Activated T-cell treated with anti-CD3 and anti-CD28 coated beads, Interleukin-2, amount 50 U/mL, for 72 hours (primary cell): ENCODE data around the gene AR. TPM values are rescaled to one million over a fixed set of nuclear protein-coding genes. Genes with fewer than 3 reads are reported as not detected.

Experiments
- ATAC-seq, 2 donors: fragments of 150-1000 bp; cut with Tn5 transposase; replicated peaks in 1 of 2; 2 replicates each; pipeline ENCODE4 v1.10.0; 2021; ENCODE audit warnings: moderate library complexity in 2 of 2, mild to moderate bottlenecking in 1 of 2
- DNase-seq, 2 donors: peaks; one replicate each; pipeline ENCODE4 v3.0.0; 2021 to 2022; ENCODE audit warnings: mixed read lengths in 1 of 2
- H3K27ac Mint-ChIP-seq: one replicate; pipeline ENCODE4 v1.8.0; 2022; ENCODE audit warnings: mild to moderate bottlenecking, moderate library complexity, mixed read lengths
- H3K27me3 Mint-ChIP-seq: one replicate; pipeline ENCODE4 v1.8.0; 2022; ENCODE audit warnings: low read depth, mixed read lengths
- H3K36me3 Mint-ChIP-seq, 2 donors: one replicate each; pipeline ENCODE4 v1.8.0; 2022; ENCODE audit warnings: mixed read lengths in 2 of 2, mild to moderate bottlenecking in 1 of 2; ENCODE audit not compliant: insufficient read depth in 2 of 2
- H3K4me1 Mint-ChIP-seq: one replicate; pipeline ENCODE4 v1.8.0; 2022; ENCODE audit warnings: low read depth, mixed read lengths
- H3K4me3 Mint-ChIP-seq, 2 donors: one replicate each; pipeline ENCODE4 v1.8.0; 2022; ENCODE audit warnings: mild to moderate bottlenecking in 2 of 2, mixed read lengths in 2 of 2, moderate library complexity in 2 of 2
- H3K9me3 Mint-ChIP-seq, 2 donors: one replicate each; pipeline ENCODE4 v1.8.0; 2022; ENCODE audit warnings: mixed read lengths in 2 of 2
- total RNA-seq, 2 donors: library from RNA; stranded (reverse); gene quantifications; one replicate each; pipeline ENCODE4 v1.2.3, GENCODE V29; 2022

AR gene
- total RNA-seq, 2 donors from 2014 or later: 0.07 to 0.09 TPM

- H3K4me1 Mint-ChIP-seq: no peaks in the 10 kb centered on the region
- H3K4me3 Mint-ChIP-seq: no peak overlapping the region
- DNase-seq: no peak
- peaks cover 47% of the 10 kb centered on the region for H3K27me3 Mint-ChIP-seq
- peak; percentile 53 to 58 for ATAC-seq
- no peaks in the 10 kb centered on the region for H3K9me3 Mint-ChIP-seq
- H3K27ac Mint-ChIP-seq: no peak overlapping the region
- H3K36me3 Mint-ChIP-seq: no peaks in the 10 kb centered on the region
Measured at GRCh38 chrX:67692246-67692645, 148.4 kb downstream of the AR start.

- DNase-seq (peak in 1 of 2 donors; percentile 0), ATAC-seq (peak; percentile 60 to 64)
- no peak overlapping the region for H3K4me3 Mint-ChIP-seq
- peaks cover 50% of the 10 kb centered on the region for H3K27me3 Mint-ChIP-seq
- no peaks in the 10 kb centered on the region for H3K9me3 Mint-ChIP-seq
- no peaks in the 10 kb centered on the region for H3K36me3 Mint-ChIP-seq
- no peak overlapping the region for H3K27ac Mint-ChIP-seq
- no peaks in the 10 kb centered on the region for H3K4me1 Mint-ChIP-seq
Measured at GRCh38 chrX:67693928-67694327, 150.1 kb downstream of the AR start.

GRCh38 chrX:67697452-67697851 lies 153.6 kb downstream of the AR start:
- ATAC-seq (peak; percentile 25 to 32), DNase-seq (no peak)
- Mint-ChIP-seq H3K27ac (no peak overlapping the region), H3K4me1 (no peaks in the 10 kb centered on the region), H3K4me3 (no peak overlapping the region), H3K9me3 (peaks cover 0 to 3% of the 10 kb centered on the region in 2 donors), H3K27me3 (peaks cover 46% of the 10 kb centered on the region), H3K36me3 (no peaks in the 10 kb centered on the region)

- no peak for DNase-seq
- Mint-ChIP-seq H3K27me3 (peaks cover 36% of the 10 kb centered on the region), H3K27ac (no peak overlapping the region)
Measured at GRCh38 chrX:67700602-67701001, 156.8 kb downstream of the AR start.

GRCh38 chrX:67714004-67714403 lies 170.2 kb downstream of the AR start:
- Mint-ChIP-seq H3K4me3 (no peak overlapping the region), H3K36me3 (peaks cover 0 to 2% of the 10 kb centered on the region in 2 donors), H3K27me3 (peaks cover 17% of the 10 kb centered on the region), H3K9me3 (peaks cover 0 to 4% of the 10 kb centered on the region in 2 donors), H3K4me1 (no peaks in the 10 kb centered on the region), H3K27ac (no peak overlapping the region)
- ATAC-seq: no peak
- DNase-seq: no peak

More at GRCh38 chrX:67700602-67701001, 156.8 kb downstream of the AR start:
- Mint-ChIP-seq H3K4me1 (no peaks in the 10 kb centered on the region), H3K9me3 (peaks cover 0 to 3% of the 10 kb centered on the region in 2 donors), H3K36me3 (no peaks in the 10 kb centered on the region), H3K4me3 (no peak overlapping the region)
- ATAC-seq: no peak

GRCh38 chrX:67717571-67717970 lies 173.8 kb downstream of the AR start:
- H3K4me3 Mint-ChIP-seq: no peak overlapping the region
- no peak for ATAC-seq

GRCh38 chrX:67718926-67719325 lies 175.1 kb downstream of the AR start:
- Mint-ChIP-seq H3K27ac (no peak overlapping the region), H3K9me3 (peaks cover 0 to under 1% of the 10 kb centered on the region in 2 donors), H3K4me3 (no peak overlapping the region), H3K36me3 (no peaks in the 10 kb centered on the region), H3K4me1 (no peaks in the 10 kb centered on the region), H3K27me3 (peaks cover 42% of the 10 kb centered on the region)
- ATAC-seq (no peak), DNase-seq (no peak)

More at GRCh38 chrX:67717571-67717970, 173.8 kb downstream of the AR start:
- DNase-seq: no peak
- H3K9me3 Mint-ChIP-seq: no peaks in the 10 kb centered on the region
- no peaks in the 10 kb centered on the region for H3K4me1 Mint-ChIP-seq
- H3K27me3 Mint-ChIP-seq: peaks cover 36% of the 10 kb centered on the region
- H3K27ac Mint-ChIP-seq: no peak overlapping the region
- no peaks in the 10 kb centered on the region for H3K36me3 Mint-ChIP-seq

GRCh38 chrX:67720344-67720743 lies 176.5 kb downstream of the AR start:
- no peak overlapping the region for H3K27ac Mint-ChIP-seq
- H3K4me3 Mint-ChIP-seq: no peak overlapping the region

GRCh38 chrX:67721321-67721720 lies 177.5 kb downstream of the AR start:
- Mint-ChIP-seq H3K27me3 (peaks cover 37% of the 10 kb centered on the region), H3K4me3 (no peak overlapping the region), H3K36me3 (no peaks in the 10 kb centered on the region), H3K4me1 (no peaks in the 10 kb centered on the region), H3K9me3 (peaks cover 0 to 1% of the 10 kb centered on the region in 2 donors), H3K27ac (no peak overlapping the region)
- no peak for ATAC-seq
- DNase-seq: no peak

More at GRCh38 chrX:67720344-67720743, 176.5 kb downstream of the AR start:
- H3K36me3 Mint-ChIP-seq: no peaks in the 10 kb centered on the region
- H3K27me3 Mint-ChIP-seq: peaks cover 37% of the 10 kb centered on the region
- ATAC-seq (no peak), DNase-seq (no peak)
- no peaks in the 10 kb centered on the region for H3K4me1 Mint-ChIP-seq
- H3K9me3 Mint-ChIP-seq: peaks cover 0 to 1% of the 10 kb centered on the region in 2 donors

- no peaks in the 10 kb centered on the region for H3K4me1 Mint-ChIP-seq
- H3K27me3 Mint-ChIP-seq: peaks cover 38% of the 10 kb centered on the region
- H3K9me3 Mint-ChIP-seq: peaks cover 0 to 3% of the 10 kb centered on the region in 2 donors
- H3K4me3 Mint-ChIP-seq: no peak overlapping the region
- H3K36me3 Mint-ChIP-seq: no peaks in the 10 kb centered on the region
- DNase-seq (no peak), ATAC-seq (no peak)
- no peak overlapping the region for H3K27ac Mint-ChIP-seq
Measured at GRCh38 chrX:67723580-67724351, 179.9 kb downstream of the AR start.

- Mint-ChIP-seq H3K36me3 (no peaks in the 10 kb centered on the region), H3K27ac (no peak overlapping the region), H3K4me3 (no peak overlapping the region), H3K4me1 (no peaks in the 10 kb centered on the region), H3K9me3 (peaks cover 0 to 3% of the 10 kb centered on the region in 2 donors), H3K27me3 (peaks cover 33% of the 10 kb centered on the region)
- DNase-seq: no peak
- no peak for ATAC-seq
Measured at GRCh38 chrX:67724359-67725110, 180.7 kb downstream of the AR start.

GRCh38 chrX:67725471-67725870 lies 181.7 kb downstream of the AR start:
- DNase-seq (no peak), ATAC-seq (no peak)
- H3K4me3 Mint-ChIP-seq: no peak overlapping the region
- H3K9me3 Mint-ChIP-seq: peaks cover 0 to 3% of the 10 kb centered on the region in 2 donors
- H3K4me1 Mint-ChIP-seq: no peaks in the 10 kb centered on the region
- H3K27me3 Mint-ChIP-seq: peaks cover 25% of the 10 kb centered on the region
- H3K27ac Mint-ChIP-seq: no peak overlapping the region
- no peaks in the 10 kb centered on the region for H3K36me3 Mint-ChIP-seq

- H3K4me1 Mint-ChIP-seq: no peaks in the 10 kb centered on the region
- H3K27me3 Mint-ChIP-seq: peaks cover 22% of the 10 kb centered on the region
- no peak overlapping the region for H3K27ac Mint-ChIP-seq
- no peak for DNase-seq
- H3K9me3 Mint-ChIP-seq: peaks cover 0 to 3% of the 10 kb centered on the region in 2 donors
- H3K4me3 Mint-ChIP-seq: no peak overlapping the region
- no peaks in the 10 kb centered on the region for H3K36me3 Mint-ChIP-seq
- ATAC-seq: no peak
Measured at GRCh38 chrX:67726018-67726417, 182.2 kb downstream of the AR start.
